Measurements from ENCODE around the gene CDKAL1.

- no peak for TF ChIP-seq STAT6 (CRISPR knock-in tag; conservative IDR thresholded peaks at IDR 0.05; ENCODE audit: low read depth)
- no peak for TF ChIP-seq USF2 (CRISPR knock-in tag; IDR thresholded peaks at IDR 0.05)
- TF ChIP-seq CTCF (IDR thresholded peaks at IDR 0.05): no peak
- no peak for TF ChIP-seq TEAD4 (CRISPR knock-in tag; IDR thresholded peaks at IDR 0.05)
- no peak for TF ChIP-seq TP53 (CRISPR knock-in tag; IDR thresholded peaks at IDR 0.05)
Measured at GRCh38 chr6:21085211-21085610, 551.0 kb downstream of the CDKAL1 start.
